Progenitor cell of endocrine pancreas (in vitro differentiated cells): ENCODE results near the gene SGPP2. TPM values are rescaled to one million over a fixed set of nuclear protein-coding genes. Genes with fewer than 3 reads are reported as not detected.

Experiments
- DNase-seq: peaks from one replicate; pipeline ENCODE4 v3.0.0; 2021; ENCODE audit warnings: low spot score; ENCODE audit not compliant: unreplicated experiment
- H3K27ac Mint-ChIP-seq: 2 replicates; pipeline ENCODE4 v1.8.0; 2021; ENCODE audit warnings: mild to moderate bottlenecking, moderate library complexity, mixed read lengths
- H3K27me3 Mint-ChIP-seq: 2 replicates; pipeline ENCODE4 v1.8.0; 2021; ENCODE audit warnings: mixed read lengths
- H3K36me3 Mint-ChIP-seq: 2 replicates; pipeline ENCODE4 v1.8.0; 2022; ENCODE audit warnings: mixed read lengths; ENCODE audit not compliant: insufficient read depth
- H3K4me1 Mint-ChIP-seq: 2 replicates; pipeline ENCODE4 v1.8.0; 2021; ENCODE audit warnings: low read depth, mixed read lengths
- H3K4me3 Mint-ChIP-seq: 2 replicates; pipeline ENCODE4 v1.8.0; 2021; ENCODE audit warnings: low read depth, mild to moderate bottlenecking, moderate library complexity, mixed read lengths
- H3K9me3 Mint-ChIP-seq: 2 replicates; pipeline ENCODE4 v1.8.0; 2021; ENCODE audit warnings: low read depth, mixed read lengths
- CTCF ChIP-seq: fragments of 200-600 bp; sonication (generic); IDR thresholded peaks from one replicate; pipeline ENCODE4 v1.5.0; 2021; ENCODE audit warnings: antibody characterized with exemption, mild to moderate bottlenecking; ENCODE audit not compliant: unreplicated experiment
- total RNA-seq: library from RNA; stranded (reverse); gene quantifications from 2 replicates; pipeline ENCODE4 v1.2.1, GENCODE V29; 2021

SGPP2 gene
- total RNA-seq, 1 donor from 2014 or later: 19.8 TPM

- Mint-ChIP-seq H3K27ac (peak overlapping the region; percentile 34), H3K9me3 (peaks cover 15% of the 10 kb centered on the region), H3K4me1 (peaks cover 27% of the 10 kb centered on the region), H3K4me3 (no peak overlapping the region), H3K27me3 (no peaks in the 10 kb centered on the region), H3K36me3 (peaks cover 10% of the 10 kb centered on the region)
- TF ChIP-seq CTCF: no peak
- DNase-seq: no peak
Measured at GRCh38 chr2:222495388-222495787, 71.0 kb downstream of the SGPP2 start.

GRCh38 chr2:222499226-222499625 is 74.9 kb downstream of the SGPP2 start:
- H3K4me3 Mint-ChIP-seq: peak overlapping the region; percentile 15
- H3K4me1 Mint-ChIP-seq: peaks cover 27% of the 10 kb centered on the region
- H3K27ac Mint-ChIP-seq: peak overlapping the region; percentile 38
- DNase-seq: no peak
- H3K36me3 Mint-ChIP-seq: no peaks in the 10 kb centered on the region
- no peak for TF ChIP-seq CTCF
- H3K9me3 Mint-ChIP-seq: no peaks in the 10 kb centered on the region
- peaks cover 2% of the 10 kb centered on the region for H3K27me3 Mint-ChIP-seq

GRCh38 chr2:222504191-222504590 is 79.8 kb downstream of the SGPP2 start:
- H3K27ac Mint-ChIP-seq: no peak overlapping the region
- no peaks in the 10 kb centered on the region for H3K9me3 Mint-ChIP-seq
- no peaks in the 10 kb centered on the region for H3K36me3 Mint-ChIP-seq
- peaks cover 2% of the 10 kb centered on the region for H3K27me3 Mint-ChIP-seq
- no peak for DNase-seq
- no peak overlapping the region for H3K4me3 Mint-ChIP-seq
- TF ChIP-seq CTCF: no peak
- peaks cover 8% of the 10 kb centered on the region for H3K4me1 Mint-ChIP-seq

- no peak for TF ChIP-seq CTCF
Measured at GRCh38 chr2:222504719-222505118, 80.4 kb downstream of the SGPP2 start.

GRCh38 chr2:222506230-222506935 is 82.0 kb downstream of the SGPP2 start:
- Mint-ChIP-seq H3K27me3 (no peaks in the 10 kb centered on the region), H3K36me3 (no peaks in the 10 kb centered on the region), H3K4me1 (no peaks in the 10 kb centered on the region), H3K4me3 (no peak overlapping the region), H3K9me3 (no peaks in the 10 kb centered on the region), H3K27ac (no peak overlapping the region)
- DNase-seq: no peak
- no peak for TF ChIP-seq CTCF

More at GRCh38 chr2:222504719-222505118, 80.4 kb downstream of the SGPP2 start:
- Mint-ChIP-seq H3K36me3 (no peaks in the 10 kb centered on the region), H3K27me3 (peaks cover 2% of the 10 kb centered on the region), H3K9me3 (no peaks in the 10 kb centered on the region), H3K4me3 (no peak overlapping the region), H3K27ac (no peak overlapping the region), H3K4me1 (peaks cover 2% of the 10 kb centered on the region)
- DNase-seq: no peak
